GM06990 (cell line): ENCODE results near the gene CHN1.

Experiments used
- DNase-seq: peaks from one replicate; pipeline ENCODE4 v3.0.0-alpha.2; 2011; ENCODE audit not compliant: insufficient read length; ENCODE audit errors: extremely low read depth
- H3K27me3 ChIP-seq: replicated peaks from 2 replicates; pipeline ENCODE4 v1.6.0; 2011; ENCODE audit warnings: low read length; ENCODE audit not compliant: control insufficient read depth, insufficient read depth
- H3K36me3 ChIP-seq: 2 replicates; pipeline ENCODE4 v1.5.1; 2011; ENCODE audit warnings: low read length; ENCODE audit not compliant: control insufficient read depth, insufficient read depth
- H3K4me3 ChIP-seq: replicated peaks from 2 replicates; pipeline ENCODE4 v1.5.1; 2011; ENCODE audit warnings: low read depth, mild to moderate bottlenecking, control low read depth, low read length
- CTCF ChIP-seq: IDR thresholded peaks from 2 replicates; pipeline ENCODE4 v1.5.1; 2011; ENCODE audit warnings: low read length, control low read depth, mild to moderate bottlenecking, inconsistent platforms; ENCODE audit not compliant: insufficient read depth, poor library complexity, severe bottlenecking

CHN1 gene

GRCh38 chr2:174792309-174793025 is 212.7 kb downstream of the CHN1 start:
- Histone ChIP-seq H3K27me3 (no peaks in the 10 kb centered on the region; the same call in none of the 2 replicates), H3K36me3 (no peaks in the 10 kb centered on the region), H3K4me3 (no peak overlapping the region)
- DNase-seq = no peak
- TF ChIP-seq CTCF = no peak

GRCh38 chr2:174791746-174792280 is 213.4 kb downstream of the CHN1 start:
- DNase-seq = no peak
- Histone ChIP-seq H3K27me3 (no peaks in the 10 kb centered on the region; the same call in none of the 2 replicates), H3K4me3 (no peak overlapping the region), H3K36me3 (no peaks in the 10 kb centered on the region)
- no peak for TF ChIP-seq CTCF

- TF ChIP-seq CTCF = no peak
- Histone ChIP-seq H3K4me3 (no peak overlapping the region), H3K36me3 (no peaks in the 10 kb centered on the region), H3K27me3 (no peaks in the 10 kb centered on the region; the same call in none of the 2 replicates)
- DNase-seq = no peak
Observed at GRCh38 chr2:174791020-174791419, 214.2 kb downstream of the CHN1 start.

GRCh38 chr2:174789001-174789400 is 216.2 kb downstream of the CHN1 start:
- no peak for DNase-seq
- H3K27me3 ChIP-seq = no peaks in the 10 kb centered on the region; the same call in none of the 2 replicates
- no peak for TF ChIP-seq CTCF
- no peaks in the 10 kb centered on the region for H3K36me3 ChIP-seq
- H3K4me3 ChIP-seq = no peak overlapping the region

- TF ChIP-seq CTCF = no peak
- Histone ChIP-seq H3K27me3 (no peaks in the 10 kb centered on the region; the same call in none of the 2 replicates), H3K36me3 (no peaks in the 10 kb centered on the region), H3K4me3 (no peak overlapping the region)
- DNase-seq = no peak
Observed at GRCh38 chr2:174788291-174788929, 216.8 kb downstream of the CHN1 start.
